Stimulated activated CD8-positive, alpha-beta memory T cell treated with anti-CD3 and anti-CD28 coated beads, Interleukin-7, amount 100 ng/mL, for 4 hours (primary cell): ENCODE results near the gene WWC2.

Experiments
- DNase-seq, 2 donors: peaks; one replicate each; pipeline ENCODE4 v3.0.0-alpha.2; 2020; ENCODE audit warnings: low read depth in 2 of 2

The WWC2 gene

GRCh38 chr4:183256756-183257385 lies 157.8 kb downstream of the WWC2 start:
- DNase-seq: peak in 1 of 2 donors; percentile 10

GRCh38 chr4:183257808-183258207 lies 158.8 kb downstream of the WWC2 start:
- DNase-seq: no peak

GRCh38 chr4:183260491-183261151 lies 161.6 kb downstream of the WWC2 start:
- DNase-seq: no peak

GRCh38 chr4:183261953-183262775 lies 163.1 kb downstream of the WWC2 start:
- DNase-seq: peak; percentile 35 to 41

- DNase-seq: no peak
Measured at GRCh38 chr4:183262776-183263100, 163.7 kb downstream of the WWC2 start.

- DNase-seq: no peak
Measured at GRCh38 chr4:183263787-183264386, 164.8 kb downstream of the WWC2 start.

- DNase-seq: no peak
Measured at GRCh38 chr4:183264614-183265013, 165.6 kb downstream of the WWC2 start.

- DNase-seq: no peak
Measured at GRCh38 chr4:183266371-183266770, 167.3 kb downstream of the WWC2 start.

- DNase-seq: no peak
Measured at GRCh38 chr4:183268556-183268955, 169.5 kb downstream of the WWC2 start.

GRCh38 chr4:183272384-183272783 lies 173.3 kb downstream of the WWC2 start:
- DNase-seq: no peak

GRCh38 chr4:183276106-183276505 lies 177.0 kb downstream of the WWC2 start:
- no peak for DNase-seq

GRCh38 chr4:183284258-183284785 lies 185.3 kb downstream of the WWC2 start:
- DNase-seq: no peak

GRCh38 chr4:183284965-183285364 lies 185.9 kb downstream of the WWC2 start:
- DNase-seq: no peak

- no peak for DNase-seq
Measured at GRCh38 chr4:183285886-183286285, 186.8 kb downstream of the WWC2 start.

GRCh38 chr4:183286590-183287308 lies 187.7 kb downstream of the WWC2 start:
- DNase-seq: no peak

- no peak for DNase-seq
Measured at GRCh38 chr4:183287309-183287659, 188.2 kb downstream of the WWC2 start.

- DNase-seq: no peak
Measured at GRCh38 chr4:183287677-183288076, 188.6 kb downstream of the WWC2 start.

- DNase-seq: no peak
Measured at GRCh38 chr4:183288955-183289354, 189.9 kb downstream of the WWC2 start.

- DNase-seq: no peak
Measured at GRCh38 chr4:183289688-183290087, 190.6 kb downstream of the WWC2 start.

GRCh38 chr4:183291070-183291469 lies 192.0 kb downstream of the WWC2 start:
- no peak for DNase-seq

- no peak for DNase-seq
Measured at GRCh38 chr4:183295711-183296110, 196.7 kb downstream of the WWC2 start.

GRCh38 chr4:183297675-183298074 lies 198.6 kb downstream of the WWC2 start:
- no peak for DNase-seq
